Immature natural killer cell (primary cell): Measurements from ENCODE around the gene USP2. TPM values are rescaled to one million over a fixed set of nuclear protein-coding genes. Genes with fewer than 3 reads are reported as not detected.
"Not testable (repeated sequence)": the region's sequence is repeated elsewhere in the genome, so short reads cannot be mapped to it uniquely, and the experiment has no call there.

Source experiments
- DNase-seq, 3 donors: peaks; one replicate each; pipeline ENCODE4 v3.0.0; 2022; ENCODE audit warnings: mixed read lengths in 1 of 3
- H3K27ac Mint-ChIP-seq, 6 donors: one replicate each; pipeline ENCODE4 v1.8.0; 2020; ENCODE audit warnings: mixed read lengths in 6 of 6, mild to moderate bottlenecking in 5 of 6, inconsistent platforms in 4 of 6, moderate library complexity in 3 of 6
- H3K27me3 Mint-ChIP-seq, 3 donors: one replicate each; pipeline ENCODE4 v1.8.0; 2020 to 2021; ENCODE audit warnings: low read depth in 3 of 3, mild to moderate bottlenecking in 3 of 3, mixed read lengths in 3 of 3, moderate library complexity in 3 of 3, inconsistent platforms in 1 of 3
- H3K36me3 Mint-ChIP-seq, 3 donors: one replicate each; pipeline ENCODE4 v1.8.0; 2020; ENCODE audit warnings: mixed read lengths in 3 of 3, inconsistent platforms in 2 of 3, mild to moderate bottlenecking in 2 of 3
- H3K4me1 Mint-ChIP-seq, 2 donors: one replicate each; pipeline ENCODE4 v1.8.0; 2020; ENCODE audit warnings: inconsistent platforms in 2 of 2, mild to moderate bottlenecking in 2 of 2, mixed read lengths in 2 of 2, moderate library complexity in 1 of 2
- H3K4me3 Mint-ChIP-seq, 5 donors: one replicate each; pipeline ENCODE4 v1.8.0; 2020; ENCODE audit warnings: mild to moderate bottlenecking in 5 of 5, mixed read lengths in 5 of 5, inconsistent platforms in 3 of 5, moderate library complexity in 3 of 5
- H3K9me3 Mint-ChIP-seq, 6 donors: one replicate each; pipeline ENCODE4 v1.8.0; 2020; ENCODE audit warnings: mild to moderate bottlenecking in 6 of 6, mixed read lengths in 6 of 6, inconsistent platforms in 4 of 6, moderate library complexity in 3 of 6
- polyA plus RNA-seq, 3 donors: library from polyadenylated mRNA; unstranded; fragments of 300-500 nt; fragmentation: Illumina TruSeq; gene quantifications; one replicate each; pipeline ENCODE4 v1.2.3, GENCODE V29; 2021

USP2 gene
- polyA plus RNA-seq, 3 donors from 2014 or later: not detected

DNA sequence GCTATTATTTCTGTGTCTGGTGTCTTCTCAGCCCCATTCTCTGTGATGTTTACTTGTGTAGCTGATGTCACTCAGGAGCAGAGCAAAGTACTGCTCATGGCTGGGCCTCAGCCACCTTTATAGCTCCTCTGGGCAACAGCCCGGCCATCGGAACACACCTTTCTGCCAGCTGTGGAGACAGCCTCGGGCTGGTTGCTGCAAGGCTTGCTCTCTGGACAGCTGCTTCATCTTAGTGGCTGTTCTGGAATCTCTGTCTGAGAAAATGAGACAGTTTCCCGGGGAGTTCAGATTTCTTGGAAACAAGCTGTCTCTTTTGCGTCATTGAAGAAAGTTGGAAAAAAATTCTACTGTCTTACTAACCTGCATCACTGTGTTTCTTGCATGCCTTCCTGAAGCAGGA, 21.5 kb upstream of the USP2 start:
- Mint-ChIP-seq H3K4me3 (no peak overlapping the region), H3K27me3 (peaks cover 0 to 8% (median 7%) of the 10 kb centered on the region in 3 donors), H3K9me3 (peaks cover 12 to 40% (median 26%) of the 10 kb centered on the region in 6 donors), H3K4me1 (no peaks in the 10 kb centered on the region), H3K36me3 (peaks cover 7 to 11% (median 8%) of the 10 kb centered on the region in 3 donors), H3K27ac (no peak overlapping the region)
- DNase-seq: no peak

- no peak overlapping the region for H3K27ac Mint-ChIP-seq
- H3K9me3 Mint-ChIP-seq: peaks cover 17 to 46% (median 31%) of the 10 kb centered on the region in 6 donors
- H3K4me3 Mint-ChIP-seq: no peak overlapping the region
- no peak for DNase-seq
- peaks cover 0 to 12% (median 7%) of the 10 kb centered on the region in 3 donors for H3K27me3 Mint-ChIP-seq
- peaks cover 9 to 15% (median 11%) of the 10 kb centered on the region in 3 donors for H3K36me3 Mint-ChIP-seq
- H3K4me1 Mint-ChIP-seq: no peaks in the 10 kb centered on the region
Observed at GRCh38 chr11:119402470-119402869, 21.0 kb upstream of the USP2 start.

DNA sequence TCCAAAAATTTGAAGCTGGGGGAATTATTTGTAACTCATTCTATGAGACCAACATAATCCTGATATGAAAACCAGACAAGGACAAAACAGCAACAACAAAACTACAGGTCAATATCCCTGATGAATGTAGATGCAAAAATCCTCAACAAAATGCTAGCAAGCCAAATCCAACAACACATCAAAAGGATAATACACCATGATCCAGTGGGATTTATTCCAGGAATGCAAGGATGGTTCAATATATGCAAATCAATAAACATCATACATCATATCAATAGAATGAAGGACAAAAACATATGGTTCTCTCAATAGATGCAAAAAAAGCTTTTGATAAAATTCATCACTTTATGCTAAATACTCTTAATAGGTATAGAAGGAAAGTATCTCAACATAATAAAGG, 19.4 kb upstream of the USP2 start:
- peaks cover 9 to 15% (median 11%) of the 10 kb centered on the region in 3 donors for H3K36me3 Mint-ChIP-seq
- peaks cover 17 to 47% (median 31%) of the 10 kb centered on the region in 6 donors for H3K9me3 Mint-ChIP-seq
- no peaks in the 10 kb centered on the region for H3K4me1 Mint-ChIP-seq
- H3K27me3 Mint-ChIP-seq: peaks cover 0 to 14% (median 7%) of the 10 kb centered on the region in 3 donors
- H3K27ac Mint-ChIP-seq: no peak overlapping the region
- DNase-seq: no peak
- no peak overlapping the region for H3K4me3 Mint-ChIP-seq

DNA sequence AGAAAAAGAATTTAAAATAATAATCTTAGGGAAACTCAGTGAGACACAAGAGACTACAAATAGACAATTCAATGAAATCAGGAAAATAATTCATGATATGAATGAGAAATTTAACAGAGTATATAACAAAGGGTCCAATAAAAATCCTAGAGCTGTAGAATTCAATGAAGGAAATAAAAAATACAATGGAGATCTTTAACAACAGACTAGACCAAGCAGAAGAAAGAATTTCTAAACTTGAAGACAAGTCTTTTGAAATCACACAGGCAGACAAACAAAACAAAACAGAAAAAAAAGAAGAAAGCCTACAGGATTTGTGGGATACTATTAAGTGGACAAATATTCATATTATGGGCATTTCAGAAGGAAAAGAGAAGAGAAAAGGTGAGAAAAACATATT, 16.2 kb upstream of the USP2 start:
- peaks cover 0 to 12% (median 10%) of the 10 kb centered on the region in 3 donors for H3K27me3 Mint-ChIP-seq
- H3K4me3 Mint-ChIP-seq: no peak overlapping the region
- no peaks in the 10 kb centered on the region for H3K4me1 Mint-ChIP-seq
- H3K27ac Mint-ChIP-seq: no peak overlapping the region
- H3K9me3 Mint-ChIP-seq: peaks cover 17 to 47% (median 31%) of the 10 kb centered on the region in 6 donors
- DNase-seq: no peak
- H3K36me3 Mint-ChIP-seq: peaks cover 9 to 15% (median 11%) of the 10 kb centered on the region in 3 donors

DNA sequence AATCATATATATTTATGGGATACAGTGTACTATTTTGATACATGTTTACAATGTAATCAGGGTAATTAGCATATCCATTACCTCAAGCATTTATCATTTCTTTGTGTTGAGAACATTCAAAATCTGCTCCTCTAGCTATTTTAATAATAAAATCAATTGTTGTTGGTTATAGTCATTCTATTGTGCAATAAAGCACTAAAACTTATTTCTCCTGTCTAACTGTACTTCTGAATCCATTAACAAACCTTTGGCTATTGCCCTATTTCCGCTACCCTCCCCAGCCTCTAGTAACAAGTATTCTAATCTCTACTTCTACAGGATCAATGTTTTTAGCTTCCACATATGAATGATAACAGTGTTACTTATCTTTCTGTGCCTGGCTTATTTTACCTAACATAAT, 15.3 kb upstream of the USP2 start:
- H3K27ac Mint-ChIP-seq: no peak overlapping the region
- H3K27me3 Mint-ChIP-seq: peaks cover 0 to 10% (median 10%) of the 10 kb centered on the region in 3 donors

GRCh38 chr11:119391275-119391674, 9.8 kb upstream of the USP2 start:
- Mint-ChIP-seq H3K36me3 (peaks cover 0 to 3% (median 0%) of the 10 kb centered on the region in 3 donors), H3K9me3 (no peaks in the 10 kb centered on the region), H3K27me3 (peaks cover 3 to 8% (median 8%) of the 10 kb centered on the region in 3 donors), H3K4me1 (no peaks in the 10 kb centered on the region), H3K27ac (no peak overlapping the region), H3K4me3 (no peak overlapping the region)
- DNase-seq: no peak

More for the DNA sequence above, 15.3 kb upstream of the USP2 start:
- Mint-ChIP-seq H3K9me3 (peaks cover 17 to 44% (median 31%) of the 10 kb centered on the region in 6 donors), H3K4me1 (no peaks in the 10 kb centered on the region), H3K36me3 (peaks cover 9 to 15% (median 11%) of the 10 kb centered on the region in 3 donors), H3K4me3 (no peak overlapping the region)
- no peak for DNase-seq

DNA sequence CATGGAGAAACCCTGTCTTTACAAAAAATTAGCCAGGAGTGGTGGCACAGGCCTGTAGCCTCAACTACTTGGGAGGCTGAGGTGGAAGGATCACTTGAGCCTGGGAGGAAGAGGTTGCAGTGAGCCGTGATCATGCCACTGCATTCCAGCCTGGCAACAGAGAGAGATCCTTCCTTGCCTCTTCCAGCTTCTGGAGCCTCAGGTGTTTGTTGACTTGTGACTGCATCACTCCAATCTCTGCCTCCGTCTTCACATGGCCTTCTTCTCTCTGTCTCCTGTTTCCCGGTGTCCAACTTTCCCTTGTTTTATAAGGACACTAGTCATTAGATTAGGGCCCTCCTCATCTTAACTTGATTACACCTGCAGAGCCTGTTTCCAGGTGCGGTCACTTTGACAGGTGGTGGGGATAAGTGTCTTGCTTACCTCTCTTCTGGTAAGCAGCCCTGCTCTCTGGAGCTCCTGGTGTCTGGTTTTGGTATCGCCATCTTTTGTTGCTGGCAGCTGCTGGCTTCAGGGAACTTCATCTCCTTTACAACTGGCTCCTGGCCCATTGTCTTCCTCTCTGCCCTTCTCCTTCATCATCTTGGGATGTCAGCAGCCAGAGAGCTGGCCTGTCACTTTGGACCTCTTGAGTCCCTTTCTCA, 8.2 kb upstream of the USP2 start:
- H3K36me3 Mint-ChIP-seq: peaks cover 0 to 3% (median 0%) of the 10 kb centered on the region in 3 donors
- peaks cover 3 to 7% (median 6%) of the 10 kb centered on the region in 3 donors for H3K27me3 Mint-ChIP-seq
- H3K4me3 Mint-ChIP-seq: no peak overlapping the region
- no peaks in the 10 kb centered on the region for H3K4me1 Mint-ChIP-seq
- no peak for DNase-seq
- no peaks in the 10 kb centered on the region for H3K9me3 Mint-ChIP-seq
- H3K27ac Mint-ChIP-seq: no peak overlapping the region

DNA sequence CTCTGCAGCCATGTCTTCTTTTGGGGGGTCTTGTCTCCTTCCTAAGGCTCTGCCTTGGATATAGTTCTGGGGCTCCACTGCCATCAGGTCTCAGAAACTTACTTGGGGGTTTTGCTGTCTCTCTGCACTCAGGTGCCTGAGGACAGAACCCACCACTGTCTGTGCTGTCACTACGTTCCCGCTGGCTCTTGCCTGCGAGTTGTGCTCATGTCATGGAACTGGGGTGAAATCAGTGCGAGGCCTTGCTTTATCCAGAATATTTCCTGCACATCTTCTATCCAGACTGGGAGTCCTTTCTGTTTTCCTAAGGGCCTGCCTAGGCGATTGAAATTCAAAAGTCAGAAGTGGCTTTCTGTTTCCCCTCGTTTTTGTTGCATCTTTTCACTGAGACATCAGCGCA, 6.6 kb upstream of the USP2 start:
- Mint-ChIP-seq H3K27ac (no peak overlapping the region), H3K4me1 (no peaks in the 10 kb centered on the region), H3K4me3 (no peak overlapping the region), H3K36me3 (peaks cover 0 to 3% (median 0%) of the 10 kb centered on the region in 3 donors), H3K9me3 (no peaks in the 10 kb centered on the region), H3K27me3 (peaks cover 3 to 6% (median 4%) of the 10 kb centered on the region in 3 donors)
- DNase-seq: no peak

DNA sequence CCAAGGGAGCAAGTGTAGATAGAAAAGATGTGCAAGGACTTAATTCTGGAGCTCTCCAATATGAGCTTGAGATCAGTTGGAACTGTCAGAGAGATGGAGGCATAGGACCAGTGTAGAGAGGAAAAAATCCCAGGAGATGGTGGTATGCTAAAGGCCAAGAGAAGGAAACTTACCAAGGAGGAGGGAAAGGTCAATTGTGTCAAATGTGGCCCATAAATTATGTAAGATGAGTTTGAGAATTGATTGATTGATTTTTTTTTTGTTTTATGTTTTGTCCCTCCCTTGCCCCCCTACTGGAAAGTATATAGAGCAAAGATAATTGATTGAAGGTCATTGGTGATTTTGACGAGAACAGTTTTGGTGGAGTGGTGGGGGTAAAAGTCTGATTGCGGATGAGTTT, 2.8 kb upstream of the USP2 start:
- peaks cover 0 to 5% of the 10 kb centered on the region in 2 donors for H3K4me1 Mint-ChIP-seq
- no peak overlapping the region for H3K4me3 Mint-ChIP-seq
- H3K27me3 Mint-ChIP-seq: peaks cover 5 to 10% (median 5%) of the 10 kb centered on the region in 3 donors

DNA sequence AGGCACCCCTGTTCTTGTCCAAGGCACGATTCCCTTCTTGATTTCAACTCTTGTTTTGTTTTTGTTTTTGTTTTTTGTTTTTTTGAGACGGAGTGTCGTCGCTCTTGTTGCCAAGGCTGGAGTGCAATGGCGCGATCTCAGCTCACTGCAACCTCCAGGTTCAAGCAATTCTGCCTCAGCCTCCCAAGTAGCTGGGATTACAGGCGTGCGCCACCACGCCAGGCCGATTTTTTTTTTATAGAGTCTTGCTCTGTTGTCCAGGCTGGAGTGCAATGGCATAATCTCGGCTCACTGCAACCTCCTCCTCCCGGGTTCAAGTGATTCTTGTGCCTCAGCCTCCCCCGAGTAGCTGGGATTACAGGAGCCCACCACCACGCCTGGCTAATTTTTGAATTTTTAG, 1.0 kb upstream of the USP2 start:
- H3K4me1 Mint-ChIP-seq, H3K4me3 Mint-ChIP-seq, DNase-seq, H3K9me3 Mint-ChIP-seq, H3K36me3 Mint-ChIP-seq, H3K27me3 Mint-ChIP-seq, H3K27ac Mint-ChIP-seq: not testable (repeated sequence)

More for the DNA sequence above, 2.8 kb upstream of the USP2 start:
- no peaks in the 10 kb centered on the region for H3K36me3 Mint-ChIP-seq
- H3K9me3 Mint-ChIP-seq: no peaks in the 10 kb centered on the region
- no peak for DNase-seq
- H3K27ac Mint-ChIP-seq: no peak overlapping the region

DNA sequence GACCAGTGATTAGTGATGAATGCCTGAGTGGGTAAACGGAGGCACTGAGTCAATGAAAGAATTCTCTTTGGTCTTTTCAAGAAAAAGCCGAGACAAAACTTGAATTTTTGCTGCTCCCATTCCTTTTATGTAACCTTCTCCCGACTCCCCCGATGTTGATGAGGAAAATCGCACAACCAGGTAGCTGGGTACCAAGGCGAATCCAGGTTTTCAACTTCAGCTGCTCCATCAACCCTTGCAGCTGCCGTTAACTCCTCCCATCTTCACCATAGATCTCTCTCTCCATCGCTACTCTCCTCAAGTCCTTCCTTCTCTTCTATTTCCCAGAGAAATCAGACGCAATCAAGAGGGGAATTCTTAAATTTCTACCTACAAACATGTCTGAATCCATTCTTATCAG, 611 bp upstream of the USP2 start:
- Mint-ChIP-seq H3K9me3 (no peaks in the 10 kb centered on the region), H3K27ac (no peak overlapping the region), H3K27me3 (peaks cover 5 to 7% (median 5%) of the 10 kb centered on the region in 3 donors), H3K36me3 (no peaks in the 10 kb centered on the region), H3K4me3 (no peak overlapping the region), H3K4me1 (peaks cover 0 to 5% of the 10 kb centered on the region in 2 donors)
- DNase-seq: peak in 1 of 3 donors; percentile 9

DNA sequence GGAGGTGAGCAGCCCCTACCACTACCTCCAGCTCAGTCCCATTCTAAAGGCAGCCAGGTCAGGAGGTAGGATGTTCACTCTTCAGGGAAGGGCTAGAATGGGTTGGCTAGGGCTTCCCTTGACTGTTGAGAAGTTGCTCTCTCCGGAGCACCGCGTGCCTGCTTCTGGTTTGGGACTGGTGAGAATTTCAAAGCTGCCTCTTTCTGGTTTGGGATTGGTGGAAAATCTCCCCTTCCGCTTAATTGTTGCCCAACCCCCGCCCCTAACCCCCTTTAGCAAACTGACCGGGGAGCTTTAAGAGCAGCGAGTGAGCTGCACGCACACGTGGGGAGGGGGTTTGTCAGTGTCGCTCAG, 686 bp downstream of the USP2 start:
- Mint-ChIP-seq H3K27ac (peak overlapping the region in 1 of 6 donors; percentile 45), H3K4me1 (peaks cover 0 to 5% of the 10 kb centered on the region in 2 donors), H3K27me3 (peaks cover 5 to 7% (median 5%) of the 10 kb centered on the region in 3 donors), H3K36me3 (no peaks in the 10 kb centered on the region), H3K4me3 (no peak overlapping the region), H3K9me3 (no peaks in the 10 kb centered on the region)
- no peak for DNase-seq

- peaks cover 0 to 5% of the 10 kb centered on the region in 2 donors for H3K4me1 Mint-ChIP-seq
- no peaks in the 10 kb centered on the region for H3K9me3 Mint-ChIP-seq
- H3K27ac Mint-ChIP-seq: peak overlapping the region in 1 of 6 donors; percentile 45
- no peak for DNase-seq
- peaks cover 5 to 7% (median 5%) of the 10 kb centered on the region in 3 donors for H3K27me3 Mint-ChIP-seq
- H3K36me3 Mint-ChIP-seq: no peaks in the 10 kb centered on the region
- no peak overlapping the region for H3K4me3 Mint-ChIP-seq
Observed at GRCh38 chr11:119380160-119380826, 1.2 kb downstream of the USP2 start.

DNA sequence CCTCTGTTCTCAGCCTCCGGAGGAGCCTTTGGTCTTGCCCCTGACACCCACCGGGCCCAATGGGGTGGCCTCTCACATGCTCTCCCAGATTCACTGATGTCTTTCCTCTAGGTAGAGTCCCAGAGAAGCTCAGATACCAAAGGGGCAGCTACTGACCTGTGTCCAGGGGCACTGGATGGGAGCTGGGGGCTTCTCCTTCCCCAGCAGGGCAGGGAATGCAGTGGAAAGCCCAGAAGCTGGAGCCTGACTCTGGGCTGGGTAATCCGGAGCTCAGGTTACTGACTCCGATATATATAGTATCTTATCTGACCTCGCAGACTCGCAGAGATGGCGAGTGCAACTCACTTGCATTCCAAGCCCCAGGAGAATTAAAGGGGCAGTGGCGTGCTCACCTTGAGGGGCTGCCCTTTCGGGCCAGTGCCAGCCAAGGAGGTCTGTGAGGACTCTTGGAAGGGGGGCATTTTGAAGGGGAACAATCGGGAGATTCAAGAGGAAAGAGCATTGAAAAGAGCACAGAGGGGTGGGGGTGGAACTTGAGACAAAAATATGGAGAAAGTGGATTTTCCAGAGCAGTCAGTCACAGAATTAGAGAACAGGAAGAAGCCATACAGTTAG, 2.5 kb downstream of the USP2 start:
- H3K27me3 Mint-ChIP-seq: peaks cover 5 to 7% (median 5%) of the 10 kb centered on the region in 3 donors
- no peak for DNase-seq
- no peak overlapping the region for H3K4me3 Mint-ChIP-seq
- peaks cover 1 to 5% of the 10 kb centered on the region in 2 donors for H3K4me1 Mint-ChIP-seq
- peak overlapping the region in 4 of 6 donors; percentile 0 to 64 (median 18) for H3K27ac Mint-ChIP-seq
- no peaks in the 10 kb centered on the region for H3K9me3 Mint-ChIP-seq
- H3K36me3 Mint-ChIP-seq: no peaks in the 10 kb centered on the region
